ENCODE results near the gene COASY.
"Not testable (repeated sequence)": the region's sequence is repeated elsewhere in the genome, so short reads cannot be mapped to it uniquely, and the experiment has no call there.

Gene COASY

GRCh38 chr17:42535155-42536047 is 26.5 kb upstream of the COASY start:
- no peak for DNase-seq

GRCh38 chr17:42536048-42536371 is 25.9 kb upstream of the COASY start, which contains the start of gene NAGLU:
Gene NAGLU, plus strand, starts transcription at chr17:42536241. Its CDS starts 32 bp downstream, at chr17:42536273.
- DNase-seq: peak; percentile 92

GRCh38 chr17:42536372-42537155 is 25.4 kb upstream of the COASY start:
- DNase-seq: peak; percentile 85

GRCh38 chr17:42537156-42537805 is 24.7 kb upstream of the COASY start:
- no peak for DNase-seq

GRCh38 chr17:42537826-42538451 is 24.0 kb upstream of the COASY start:
- DNase-seq: no peak

- DNase-seq: no peak
Measured at GRCh38 chr17:42538482-42538881, 23.5 kb upstream of the COASY start.

GRCh38 chr17:42540558-42540957 is 21.4 kb upstream of the COASY start:
- not testable (repeated sequence) for DNase-seq

GRCh38 chr17:42541041-42541833 is 20.7 kb upstream of the COASY start:
- peak; percentile 61 for DNase-seq

GRCh38 chr17:42543190-42544079 is 18.5 kb upstream of the COASY start:
- no peak for DNase-seq

GRCh38 chr17:42544874-42545283 is 17.1 kb upstream of the COASY start:
- DNase-seq: no peak

GRCh38 chr17:42545755-42546505 is 16.0 kb upstream of the COASY start:
- DNase-seq: not testable (repeated sequence)

- DNase-seq: no peak
Measured at GRCh38 chr17:42547001-42547461, 14.9 kb upstream of the COASY start.

GRCh38 chr17:42547698-42548069 is 14.3 kb upstream of the COASY start:
- no peak for DNase-seq

- peak; percentile 83 for DNase-seq
Measured at GRCh38 chr17:42548070-42548837, 13.7 kb upstream of the COASY start.

GRCh38 chr17:42548993-42549755 is 12.8 kb upstream of the COASY start:
- no peak for DNase-seq

- not testable (repeated sequence) for DNase-seq
Measured at GRCh38 chr17:42552736-42553135, 9.2 kb upstream of the COASY start, which contains the start of gene HSD17B1. Gene HSD17B1, plus strand, starts transcription at chr17:42552923. Its CDS starts 11 bp downstream, at chr17:42552934.

- no peak for DNase-seq
Measured at GRCh38 chr17:42553161-42553818, 8.7 kb upstream of the COASY start.

- peak; percentile 46 for DNase-seq
Measured at GRCh38 chr17:42553866-42554249, 8.1 kb upstream of the COASY start.

All from activated CD4-positive, alpha-beta T cell treated with anti-CD3 and anti-CD28 coated beads, Interleukin-10, Interleukin-2, amounts not matched to agents 100 ng/mL and 50 ng/mL, durations not matched to agents 16 hours and 8 hours (primary cell).